ENCODE data around the gene AGXT.

Gene AGXT

GRCh38 chr2:240886678-240887609 is 18.3 kb downstream of the AGXT start:
- no peak for DNase-seq

- no peak for DNase-seq
Observed at GRCh38 chr2:240887631-240888030, 19.0 kb downstream of the AGXT start.

- DNase-seq: no peak
Observed at GRCh38 chr2:240888130-240888889, 19.7 kb downstream of the AGXT start.

GRCh38 chr2:240888890-240889573 is 20.4 kb downstream of the AGXT start:
- DNase-seq: no peak

- DNase-seq: no peak
Observed at GRCh38 chr2:240889601-240890560, 21.3 kb downstream of the AGXT start.

- no peak for DNase-seq
Observed at GRCh38 chr2:240890691-240891090, 22.1 kb downstream of the AGXT start.

GRCh38 chr2:240891492-240892340 is 23.1 kb downstream of the AGXT start:
- DNase-seq: no peak

- no peak for DNase-seq
Observed at GRCh38 chr2:240892356-240892755, 23.7 kb downstream of the AGXT start.

- no peak for DNase-seq
Observed at GRCh38 chr2:240892925-240893324, 24.3 kb downstream of the AGXT start.

GRCh38 chr2:240893363-240893844 is 24.8 kb downstream of the AGXT start:
- DNase-seq: no peak

GRCh38 chr2:240894006-240894405 is 25.4 kb downstream of the AGXT start:
- no peak for DNase-seq

- DNase-seq: no peak
Observed at GRCh38 chr2:240894836-240895558, 26.4 kb downstream of the AGXT start.

GRCh38 chr2:240895656-240896388 is 27.2 kb downstream of the AGXT start, which contains the start of gene MAB21L4:
Gene MAB21L4 (minus strand): TSS chr2:240896156. CDS start chr2:240895997, 159 bp downstream.
- no peak for DNase-seq

- no peak for DNase-seq
Observed at GRCh38 chr2:240896394-240896793, 27.8 kb downstream of the AGXT start.

GRCh38 chr2:240896871-240897692 is 28.5 kb downstream of the AGXT start:
- no peak for DNase-seq

GRCh38 chr2:240898108-240898730 is 29.6 kb downstream of the AGXT start:
- DNase-seq: no peak

GRCh38 chr2:240898731-240899467 is 30.3 kb downstream of the AGXT start:
- no peak for DNase-seq
